Stomach smooth muscle (tissue), 2 donors: ENCODE data around the gene CCL22.
"Not testable (repeated sequence)": the region's sequence is repeated elsewhere in the genome, so short reads cannot be mapped to it uniquely, and the experiment has no call there.

Source experiments
- H3K27ac ChIP-seq: one replicate; pipeline ENCODE4 v1.7.0; 2013; ENCODE audit warnings: mild to moderate bottlenecking, low read length, inconsistent platforms
- H3K27me3 ChIP-seq, 2 donors: one replicate each; pipeline ENCODE4 v1.7.0; 2013; ENCODE audit warnings: low read length in 2 of 2; ENCODE audit not compliant: insufficient read depth in 2 of 2, control insufficient read depth in 1 of 2
- H3K36me3 ChIP-seq, 2 donors: one replicate each; pipeline ENCODE4 v1.7.0; 2013; ENCODE audit warnings: low read length in 2 of 2; ENCODE audit not compliant: control insufficient read depth in 2 of 2, insufficient read depth in 2 of 2
- H3K4me1 ChIP-seq: one replicate; pipeline ENCODE4 v1.7.0; 2013; ENCODE audit warnings: low read length; ENCODE audit not compliant: control insufficient read depth, insufficient read depth
- H3K4me3 ChIP-seq, 2 donors: one replicate each; pipeline ENCODE4 v1.7.0; 2013; ENCODE audit warnings: low read length in 2 of 2
- H3K9ac ChIP-seq, 2 donors: one replicate each; pipeline ENCODE4 v1.7.0; 2013; ENCODE audit warnings: low read length in 2 of 2, mild to moderate bottlenecking in 1 of 2
- H3K9me3 ChIP-seq, 2 donors: one replicate each; pipeline ENCODE4 v1.7.0; 2013; ENCODE audit warnings: low read length in 2 of 2; ENCODE audit not compliant: control insufficient read depth in 2 of 2
- donor health status: healthy.
- donor health status: Pancreatic carcinoma.

Gene CCL22

DNA sequence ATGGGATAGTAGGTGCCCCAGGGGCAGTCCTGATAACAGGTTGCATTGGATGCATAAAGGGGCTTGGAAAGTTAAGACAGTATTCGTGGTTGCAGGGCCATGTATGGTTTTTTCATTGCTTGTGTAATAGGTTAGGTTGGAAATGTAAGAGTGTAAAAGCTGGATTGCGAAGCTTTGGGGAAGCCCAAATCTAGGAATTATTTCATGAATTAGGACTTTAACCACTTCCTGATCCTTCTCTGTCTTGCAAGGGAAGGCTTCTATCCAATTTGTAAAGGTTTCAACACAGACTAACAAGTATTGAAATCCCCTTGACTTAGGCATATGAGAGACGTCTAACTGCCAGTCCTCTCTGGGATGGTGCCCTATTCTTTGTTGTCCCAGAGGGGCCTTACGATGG, 38.2 kb downstream of the CCL22 start:
- no peaks in the 10 kb centered on the region for H3K36me3 ChIP-seq
- H3K4me1 ChIP-seq, result no peaks in the 10 kb centered on the region
- H3K9me3 ChIP-seq, result peaks cover 0 to 2% of the 10 kb centered on the region in 2 donors
- no peak overlapping the region for H3K4me3 ChIP-seq
- H3K27ac ChIP-seq, result no peak overlapping the region
- H3K27me3 ChIP-seq, result no peaks in the 10 kb centered on the region
- no peak overlapping the region for H3K9ac ChIP-seq

GRCh38 chr16:57397493-57397892, 38.9 kb downstream of the CCL22 start:
- H3K36me3 ChIP-seq, H3K27me3 ChIP-seq, H3K27ac ChIP-seq, H3K9ac ChIP-seq, H3K4me3 ChIP-seq, H3K9me3 ChIP-seq, H3K4me1 ChIP-seq: not testable (repeated sequence)

GRCh38 chr16:57401943-57402640, 43.5 kb downstream of the CCL22 start:
- Histone ChIP-seq H3K36me3 (no peaks in the 10 kb centered on the region), H3K4me3 (no peak overlapping the region), H3K4me1 (no peaks in the 10 kb centered on the region), H3K27ac (no peak overlapping the region), H3K27me3 (no peaks in the 10 kb centered on the region), H3K9ac (no peak overlapping the region), H3K9me3 (no peaks in the 10 kb centered on the region)

- Histone ChIP-seq H3K36me3 (no peaks in the 10 kb centered on the region), H3K9ac (no peak within 1 kb of the TSS), H3K9me3 (no peaks in the 10 kb centered on the region), H3K27ac (no peak within 1 kb of the TSS), H3K27me3 (no peaks in the 10 kb centered on the region), H3K4me1 (no peaks in the 10 kb centered on the region), H3K4me3 (no peak within 1 kb of the TSS)
Measured at GRCh38 chr16:57403965-57404817, 45.6 kb downstream of the CCL22 start, which contains the start of gene CCL17. Gene CCL17 (plus strand): TSS chr16:57404767. CDS start chr16:57413933, 9,166 bp downstream.

DNA sequence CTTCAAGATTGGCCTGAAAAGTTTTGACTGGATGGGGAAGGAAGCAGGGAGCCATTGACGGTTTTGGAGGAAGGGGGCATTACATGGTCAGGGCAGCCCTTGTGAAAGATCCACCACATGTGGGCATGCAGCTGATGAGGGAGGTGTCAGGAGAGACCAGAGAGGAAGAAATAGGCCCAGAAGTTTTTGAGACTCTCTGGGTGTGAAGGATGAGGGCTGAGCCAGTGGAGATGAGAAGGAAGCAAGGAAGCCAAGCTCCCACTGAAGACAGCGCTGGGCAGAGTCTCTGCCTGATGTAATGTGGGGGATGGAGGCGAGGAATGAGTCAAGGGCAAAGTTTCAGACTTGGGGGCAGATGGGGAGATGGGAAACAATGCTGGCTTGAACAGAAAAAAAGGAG, 46.5 kb downstream of the CCL22 start:
- no peaks in the 10 kb centered on the region for H3K9me3 ChIP-seq
- H3K9ac ChIP-seq, result no peak overlapping the region
- no peaks in the 10 kb centered on the region for H3K27me3 ChIP-seq
- peaks cover 6% of the 10 kb centered on the region for H3K4me1 ChIP-seq
- no peak overlapping the region for H3K4me3 ChIP-seq
- H3K27ac ChIP-seq, result no peak overlapping the region
- no peaks in the 10 kb centered on the region for H3K36me3 ChIP-seq

DNA sequence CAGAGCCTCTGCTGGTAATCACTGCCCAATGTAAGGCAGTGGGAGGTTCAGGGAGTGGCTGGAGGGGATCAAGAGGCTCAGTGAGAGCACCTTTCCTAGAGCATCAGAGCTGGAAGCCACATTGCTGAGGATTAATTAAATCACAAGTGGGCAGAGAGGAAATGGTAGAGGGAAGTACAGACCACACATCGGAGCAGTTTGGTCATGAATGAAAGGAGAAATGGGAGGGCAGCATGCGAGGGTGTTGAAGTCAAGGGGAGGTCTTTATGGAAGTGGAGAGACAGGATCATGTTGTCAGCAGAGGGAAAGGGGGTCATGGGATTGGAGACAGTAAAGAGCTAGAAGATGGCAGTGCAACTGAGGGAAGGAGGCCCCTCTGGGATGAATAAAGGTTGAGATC, 48.3 kb downstream of the CCL22 start:
- Histone ChIP-seq H3K4me3 (no peak overlapping the region), H3K4me1 (peaks cover 6% of the 10 kb centered on the region), H3K36me3 (no peaks in the 10 kb centered on the region), H3K27me3 (peaks cover 2% of the 10 kb centered on the region in 2 donors), H3K27ac (no peak overlapping the region), H3K9ac (no peak overlapping the region), H3K9me3 (no peaks in the 10 kb centered on the region)

GRCh38 chr16:57407521-57408353, 49.2 kb downstream of the CCL22 start:
- Histone ChIP-seq H3K27me3 (peaks cover 2% of the 10 kb centered on the region in 2 donors), H3K9ac (no peak overlapping the region), H3K36me3 (no peaks in the 10 kb centered on the region), H3K9me3 (no peaks in the 10 kb centered on the region), H3K4me3 (no peak overlapping the region), H3K27ac (no peak overlapping the region), H3K4me1 (peaks cover 6% of the 10 kb centered on the region)

GRCh38 chr16:57409065-57409464, 50.5 kb downstream of the CCL22 start:
- no peak overlapping the region for H3K9ac ChIP-seq
- no peak overlapping the region for H3K27ac ChIP-seq
- peaks cover 6% of the 10 kb centered on the region for H3K4me1 ChIP-seq
- H3K36me3 ChIP-seq, result no peaks in the 10 kb centered on the region
- peaks cover 2% of the 10 kb centered on the region in 2 donors for H3K27me3 ChIP-seq
- no peaks in the 10 kb centered on the region for H3K9me3 ChIP-seq
- no peak overlapping the region for H3K4me3 ChIP-seq

DNA sequence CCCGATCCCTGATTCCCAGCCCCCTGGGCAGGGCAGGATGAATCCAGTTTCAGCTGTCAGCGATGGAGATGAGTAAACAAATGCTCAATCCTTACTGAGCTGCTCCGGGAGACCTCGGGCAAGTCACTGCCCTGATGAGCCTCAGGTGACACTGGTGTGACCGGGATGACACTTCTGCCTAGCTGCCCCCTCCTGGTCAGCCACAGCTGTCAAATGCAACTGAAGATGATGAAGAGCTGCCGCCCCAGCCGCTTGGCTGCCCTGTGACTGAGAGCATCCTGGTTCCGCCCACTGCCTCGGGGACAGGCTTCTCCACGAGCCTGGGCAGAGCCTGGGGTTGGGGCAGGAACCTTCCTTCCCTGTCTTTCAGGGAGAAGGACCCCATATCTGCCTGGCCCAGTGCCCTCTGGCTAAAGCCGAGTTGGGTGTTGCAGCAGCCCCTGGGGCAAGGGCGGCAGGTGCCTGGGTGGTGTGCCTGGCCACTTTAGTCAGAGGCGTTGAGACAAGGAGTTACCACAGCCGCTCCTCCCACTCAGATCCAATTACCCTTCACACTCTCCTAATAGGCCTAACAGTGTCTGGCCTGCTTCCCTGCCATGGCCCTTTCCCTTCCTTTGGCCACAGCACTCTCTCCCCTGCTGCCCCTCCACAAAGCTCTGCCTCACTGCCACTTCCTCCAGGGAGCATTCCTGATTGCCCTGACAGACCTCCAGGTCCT, 51.4 kb downstream of the CCL22 start:
- H3K27me3 ChIP-seq, result peaks cover 2% of the 10 kb centered on the region in 2 donors
- peaks cover 6% of the 10 kb centered on the region for H3K4me1 ChIP-seq
- H3K36me3 ChIP-seq, result no peaks in the 10 kb centered on the region
- H3K9me3 ChIP-seq, result no peaks in the 10 kb centered on the region
- no peak overlapping the region for H3K9ac ChIP-seq
- H3K4me3 ChIP-seq, result no peak overlapping the region
- H3K27ac ChIP-seq, result no peak overlapping the region

GRCh38 chr16:57411362-57411976, 52.9 kb downstream of the CCL22 start:
- H3K9ac ChIP-seq, result no peak overlapping the region
- H3K9me3 ChIP-seq, result no peaks in the 10 kb centered on the region
- no peak overlapping the region for H3K27ac ChIP-seq
- no peak overlapping the region for H3K4me3 ChIP-seq
- no peaks in the 10 kb centered on the region for H3K36me3 ChIP-seq
- peaks cover 6% of the 10 kb centered on the region for H3K4me1 ChIP-seq
- H3K27me3 ChIP-seq, result peaks cover 2% of the 10 kb centered on the region in 2 donors
